Thyroid gland (tissue), 4 donors: ENCODE results near the gene LRRC2. TPM values are rescaled to one million over a fixed set of nuclear protein-coding genes. Genes with fewer than 3 reads are reported as not detected.

Experiments used
- DNase-seq, 2 donors: peaks; one replicate each; pipeline ENCODE4 v3.0.0-alpha.2; 2019
- H3K27ac ChIP-seq, 3 donors: fragments of 200-600 bp; sonication (generic); 1 replicate in 2 of 3; 2 replicates in 1 of 3; pipeline ENCODE4 v1.5.1; 2016 to 2019; ENCODE audit warnings: mild to moderate bottlenecking in 1 of 3, moderate library complexity in 1 of 3
- H3K27me3 ChIP-seq: fragments of 200-600 bp; sonication (generic); one replicate; pipeline ENCODE4 v1.5.1; 2019
- H3K36me3 ChIP-seq, 2 donors: fragments of 200-600 bp; sonication (generic); one replicate each; pipeline ENCODE4 v1.5.1; 2016 to 2019
- H3K4me1 ChIP-seq, 2 donors: fragments of 200-600 bp; sonication (generic); one replicate each; pipeline ENCODE4 v1.5.1; 2017 to 2019
- H3K4me3 ChIP-seq, 3 donors: fragments of 200-600 bp; sonication (generic); replicated peaks in 1 of 3; 1 replicate in 2 of 3; 2 replicates in 1 of 3; pipeline ENCODE4 v1.5.1; 2016; ENCODE audit warnings: mild to moderate bottlenecking in 1 of 3
- H3K9me3 ChIP-seq: fragments of 200-600 bp; sonication (generic); one replicate; pipeline ENCODE4 v1.5.1; 2017
- CTCF ChIP-seq, 6 experiments: fragments of 200-600 bp in 3 of 6; fragments of 450-650 bp in 3 of 6; sonication (generic) in 3 of 6; IDR thresholded peaks; one replicate each; pipeline ENCODE4 v1.5.1; 2016 to 2019; ENCODE audit warnings: antibody characterized with exemption in 6 of 6, mild to moderate bottlenecking in 2 of 6, inconsistent platforms in 1 of 6, moderate library complexity in 1 of 6
- POLR2A ChIP-seq, 2 donors: fragments of 450-650 bp; IDR thresholded peaks; one replicate each; pipeline ENCODE4 v1.6.1; 2017; ENCODE audit warnings: antibody characterized with exemption in 2 of 2, mild to moderate bottlenecking in 2 of 2, moderate library complexity in 1 of 2
- WGBS, 2 donors: methylation state at CpG; one replicate each; pipeline ENCODE4 v1.1.5; 2017; 5-methylcytosine and 5-hydroxymethylcytosine counted together
- intact Hi-C: fragments of 100-400 bp; cut with DNase I; formaldehyde crosslinking; loops from one replicate; pipeline ENCODE4 v1.15.1; 2023
- total RNA-seq, 4 donors: library from RNA; depleted of rRNA; stranded (reverse); fragments of >200 nt; gene quantifications; one replicate each; pipeline ENCODE4 v1.2.3, GENCODE V29; 2016

The LRRC2 gene
- total RNA-seq, 4 donors from 2014 or later: 25.0 to 37.4 (median 31.0) TPM

- 62 to 71% methylated on average over 6 of the region's 6 CpGs for WGBS, 2 donors
- H3K9me3 ChIP-seq: no peaks in the 10 kb centered on the region
- H3K27me3 ChIP-seq: no peaks in the 10 kb centered on the region
- TF ChIP-seq POLR2A (IDR thresholded peaks at IDR 0.05) (no peak), CTCF (IDR thresholded peaks at IDR 0.05) (no peak)
- intact Hi-C loops: loop anchor here (10.0 kb wide), 1 partner anchor 63 kb away; the partner anchor contains the start of gene RTP3
- H3K27ac ChIP-seq: peak overlapping the region; percentile 9 to 75 (median 43)
- no peak for DNase-seq
- no peak overlapping the region for H3K4me3 ChIP-seq
- no peaks in the 10 kb centered on the region for H3K36me3 ChIP-seq
- H3K4me1 ChIP-seq: peaks cover 24 to 30% of the 10 kb centered on the region in 2 donors
Observed at GRCh38 chr3:46557814-46558183, 8.3 kb downstream of the LRRC2 start.

- Histone ChIP-seq H3K36me3 (peaks cover 0 to 11% of the 10 kb centered on the region in 2 donors), H3K4me1 (peaks cover 13 to 15% of the 10 kb centered on the region in 2 donors), H3K9me3 (no peaks in the 10 kb centered on the region), H3K27ac (no peak overlapping the region), H3K4me3 (no peak overlapping the region), H3K27me3 (no peaks in the 10 kb centered on the region)
- DNase-seq: no peak
- TF ChIP-seq POLR2A (IDR thresholded peaks at IDR 0.05) (no peak), CTCF (IDR thresholded peaks at IDR 0.05) (no peak)
- intact Hi-C loops: loop anchor here (10.0 kb wide), 1 partner anchor 58 kb away; the partner anchor contains the start of gene RTP3
- 0 to 28% methylated on average over 1 of the region's 1 CpG for WGBS, 2 donors
Observed at GRCh38 chr3:46553154-46553553, 12.9 kb downstream of the LRRC2 start.

- no peaks in the 10 kb centered on the region for H3K27me3 ChIP-seq
- peaks cover 0 to 11% of the 10 kb centered on the region in 2 donors for H3K36me3 ChIP-seq
- no peak for DNase-seq
- H3K4me3 ChIP-seq: no peak overlapping the region
- intact Hi-C loops: loop anchor here (10.0 kb wide), 1 partner anchor 58 kb away; the partner anchor contains the start of gene RTP3
- H3K27ac ChIP-seq: peak overlapping the region in 1 of 3 donors; percentile 24
- no peak for TF ChIP-seq POLR2A (IDR thresholded peaks at IDR 0.05)
- TF ChIP-seq CTCF (IDR thresholded peaks at IDR 0.05): no peak
- H3K4me1 ChIP-seq: peaks cover 7 to 9% of the 10 kb centered on the region in 2 donors
- H3K9me3 ChIP-seq: no peaks in the 10 kb centered on the region
- WGBS, 2 donors: 81 to 94% methylated on average over 1 of the region's 1 CpG
Observed at GRCh38 chr3:46552538-46552937, 13.6 kb downstream of the LRRC2 start.

GRCh38 chr3:46551615-46552014 is 14.5 kb downstream of the LRRC2 start:
- no peak for DNase-seq
- H3K4me3 ChIP-seq: no peak overlapping the region
- peak overlapping the region in 1 of 3 donors; percentile 24 for H3K27ac ChIP-seq
- peaks cover 5 to 9% of the 10 kb centered on the region in 2 donors for H3K4me1 ChIP-seq
- no peaks in the 10 kb centered on the region for H3K9me3 ChIP-seq
- intact Hi-C loops: loop anchor here (10.0 kb wide), 1 partner anchor 57 kb away; the partner anchor contains the start of gene RTP3
- no peak for TF ChIP-seq CTCF (IDR thresholded peaks at IDR 0.05)
- no peak for TF ChIP-seq POLR2A (IDR thresholded peaks at IDR 0.05)
- H3K36me3 ChIP-seq: peaks cover 0 to 11% of the 10 kb centered on the region in 2 donors
- 70 to 76% methylated on average over 2 of the region's 2 CpGs for WGBS, 2 donors
- no peaks in the 10 kb centered on the region for H3K27me3 ChIP-seq

- WGBS, 2 donors: 87 to 100% methylated on average over 1 of the region's 1 CpG
- Histone ChIP-seq H3K9me3 (no peaks in the 10 kb centered on the region), H3K36me3 (peaks cover 0 to 11% of the 10 kb centered on the region in 2 donors), H3K27me3 (no peaks in the 10 kb centered on the region), H3K4me3 (no peak overlapping the region), H3K27ac (no peak overlapping the region), H3K4me1 (peaks cover 5 to 9% of the 10 kb centered on the region in 2 donors)
- intact Hi-C loops: loop anchor here (10.0 kb wide), 1 partner anchor 55 kb away; the partner anchor contains the start of gene RTP3
- TF ChIP-seq CTCF (IDR thresholded peaks at IDR 0.05): no peak
- no peak for DNase-seq
Observed at GRCh38 chr3:46549989-46550388, 16.1 kb downstream of the LRRC2 start.
